ENCODE measurements around the gene ROBO1. TPM values are rescaled to one million over a fixed set of nuclear protein-coding genes. Genes with fewer than 3 reads are reported as not detected.
"Not testable (repeated sequence)": the region's sequence is repeated elsewhere in the genome, so short reads cannot be mapped to it uniquely, and the experiment has no call there.

The ROBO1 gene
- total RNA-seq, 2 experiments from 2014 or later: 1.6 to 2.1 TPM

DNA sequence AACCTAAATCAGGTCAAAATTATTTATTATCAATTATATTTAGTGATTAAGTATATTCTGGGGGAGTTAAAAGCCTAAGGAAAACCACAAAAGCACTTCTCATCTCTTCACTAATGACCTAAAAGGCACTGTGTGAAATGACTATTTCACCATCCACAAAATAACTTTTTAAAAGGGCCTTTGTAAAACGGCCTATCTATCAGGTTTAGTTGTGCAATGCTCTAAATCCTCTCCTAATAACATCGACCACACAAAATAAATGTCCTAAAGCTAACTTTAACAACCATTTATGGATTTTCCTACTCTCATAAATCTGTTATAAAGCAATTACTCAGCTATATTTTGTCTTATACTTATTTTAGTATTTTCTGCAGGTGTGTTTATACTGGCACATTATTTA, 1066.3 kb downstream of the ROBO1 start:
- CTCF ChIA-PET: no interaction called here
- POLR2A ChIA-PET: no interaction called here

DNA sequence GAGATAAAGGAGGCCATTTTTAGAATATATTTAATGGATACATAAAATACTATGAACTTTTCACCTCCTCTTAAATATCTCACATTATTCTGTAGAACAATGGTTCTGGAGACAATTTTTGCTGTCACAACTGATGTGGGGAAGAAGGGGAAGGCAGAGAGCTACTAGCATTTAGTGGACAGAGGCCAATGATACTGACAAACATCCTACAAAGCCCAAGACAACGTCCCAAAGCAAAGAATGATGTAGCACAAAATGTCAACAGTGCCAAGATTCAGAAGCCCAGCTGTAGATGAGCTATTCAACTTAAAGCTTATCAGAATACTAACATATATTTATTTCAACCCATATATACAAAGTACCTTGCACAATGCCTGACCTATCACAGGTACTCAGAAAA, 1069.4 kb downstream of the ROBO1 start:
- CTCF ChIA-PET: no interaction called here
- POLR2A ChIA-PET: no interaction called here

DNA sequence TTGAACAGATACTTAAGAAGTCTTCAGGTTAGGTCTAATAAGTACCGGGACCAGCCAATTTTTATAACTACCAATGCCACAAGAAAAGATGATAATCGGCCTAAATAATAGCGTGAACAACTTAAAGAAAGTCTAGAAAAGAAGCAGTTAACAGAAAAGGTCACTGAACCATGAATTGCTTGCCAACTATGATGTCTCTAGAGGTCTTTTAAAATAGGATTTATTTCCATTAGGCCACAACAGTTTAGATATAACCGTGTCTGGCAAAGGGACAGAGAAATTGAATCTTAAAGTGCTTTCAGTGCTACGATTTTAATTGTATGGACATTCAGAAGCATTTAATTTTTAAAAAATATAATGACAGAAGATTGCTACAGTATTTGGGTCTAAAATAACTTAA, 1070.4 kb downstream of the ROBO1 start:
- ChIA-PET POLR2A (no interaction called here), CTCF (no interaction called here)

DNA sequence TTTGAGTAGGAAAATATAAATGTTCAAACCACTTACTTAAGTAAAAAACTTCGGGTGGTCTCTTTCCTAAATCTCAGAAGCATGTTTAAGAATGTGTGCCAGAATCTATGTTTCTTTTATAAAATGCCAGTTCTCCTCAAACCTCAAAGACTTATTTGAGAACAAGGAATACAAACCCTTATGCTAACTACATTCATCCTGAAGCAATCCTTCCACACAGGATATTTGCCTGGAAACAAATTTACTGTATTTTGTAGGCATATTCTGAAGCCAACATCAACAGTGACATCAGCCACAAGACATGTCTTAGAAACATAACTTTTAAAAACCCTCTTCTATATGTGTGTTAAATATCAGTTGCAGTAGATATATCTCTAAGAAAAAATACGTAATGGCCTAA, 1077.0 kb downstream of the ROBO1 start:
- CTCF ChIA-PET: no interaction called here

DNA sequence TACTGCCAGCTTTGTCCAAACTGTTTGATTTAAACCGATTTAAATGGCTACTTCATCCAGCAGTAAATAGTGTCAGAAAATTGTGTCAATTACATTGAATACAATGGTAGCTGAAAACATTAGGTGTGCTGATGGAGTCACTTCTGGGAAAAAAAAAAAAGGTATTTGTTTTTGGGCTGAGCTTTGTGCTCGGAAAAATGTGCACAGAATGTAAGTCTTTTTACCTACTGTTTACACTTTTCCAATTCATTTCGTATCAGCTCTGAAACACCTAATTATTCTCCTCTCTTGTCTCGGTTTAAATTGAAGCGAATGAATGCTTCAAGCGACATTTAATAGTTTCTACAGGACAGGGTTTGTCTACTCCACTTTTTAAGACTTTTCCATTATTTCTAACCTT, 1078.4 kb downstream of the ROBO1 start:
- ChIA-PET POLR2A (no interaction called here), CTCF (no interaction called here)

More for the DNA sequence above, 1077.0 kb downstream of the ROBO1 start:
- POLR2A ChIA-PET: no interaction called here

DNA sequence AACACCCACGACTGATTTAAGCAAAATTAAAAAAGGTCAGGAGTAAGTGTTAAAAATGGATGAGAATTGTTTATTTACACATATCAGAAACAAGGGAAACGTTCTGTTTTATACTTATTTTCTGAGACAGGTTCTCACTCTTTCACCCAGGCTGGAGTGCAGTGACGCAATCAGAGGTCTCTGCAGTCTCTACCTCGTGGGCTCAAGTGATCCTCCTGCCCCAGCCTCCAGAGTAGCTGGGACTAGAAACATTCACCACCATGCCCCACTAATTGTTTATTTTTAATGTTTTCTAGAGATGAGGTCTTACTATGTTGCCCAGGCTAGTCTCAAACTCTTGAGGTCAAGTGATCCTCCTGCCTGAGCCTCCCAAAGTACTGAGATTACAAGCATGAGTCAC, 1080.3 kb downstream of the ROBO1 start:
- ChIA-PET POLR2A (no interaction called here), CTCF (no interaction called here)

DNA sequence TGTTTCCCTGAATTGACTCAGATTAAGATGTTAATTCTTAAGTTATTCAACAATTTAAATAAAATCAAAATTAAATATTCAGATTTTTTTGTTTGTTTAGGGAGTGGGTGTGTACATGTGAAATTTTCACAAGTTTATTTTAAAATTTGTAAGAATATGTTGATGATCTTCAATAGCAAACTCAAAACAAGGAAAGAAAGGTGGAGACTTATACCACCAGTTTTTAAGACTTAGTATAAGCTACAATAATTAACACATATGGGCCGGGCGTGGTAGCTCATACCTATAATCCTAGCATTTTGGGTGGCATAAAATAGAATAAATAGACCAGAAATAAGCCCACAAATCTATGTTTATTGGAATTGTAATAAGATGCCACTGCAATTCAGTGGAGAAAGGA, 1084.5 kb downstream of the ROBO1 start:
- ChIA-PET POLR2A (no interaction called here), CTCF (no interaction called here)

DNA sequence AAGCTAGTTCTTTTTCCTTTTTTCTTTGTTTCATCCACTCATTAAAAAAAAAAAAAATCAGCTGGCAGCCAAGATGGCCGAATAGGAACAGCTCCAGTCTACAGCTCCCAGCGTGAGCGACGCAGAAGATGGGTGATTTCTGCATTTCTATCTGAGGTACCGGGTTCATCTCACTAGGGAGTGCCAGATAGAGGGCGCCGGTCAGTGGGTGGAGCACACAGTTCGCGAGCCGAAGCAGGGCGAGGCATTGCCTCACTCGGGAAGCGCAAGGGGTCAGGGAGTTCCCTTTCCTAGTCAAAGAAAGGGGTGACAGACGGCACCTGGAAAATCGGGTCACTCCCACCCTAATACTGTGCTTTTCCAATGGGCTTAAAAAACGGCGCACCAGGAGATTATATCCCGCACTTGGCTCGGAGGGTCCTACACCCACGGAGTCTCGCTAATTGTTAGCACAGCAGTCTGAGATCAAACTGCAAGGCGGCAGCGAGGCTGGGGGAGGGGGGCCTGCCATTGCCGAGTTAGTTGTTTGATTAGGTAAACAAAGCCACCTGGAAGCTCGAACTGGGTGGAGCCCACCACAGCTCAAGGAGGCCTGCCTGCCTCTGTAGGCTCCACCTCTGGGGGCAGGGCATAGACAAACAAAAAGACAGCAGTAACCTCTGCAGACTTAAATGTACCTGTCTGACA, 1092.5 kb downstream of the ROBO1 start:
- CTCF ChIA-PET, POLR2A ChIA-PET: not testable (repeated sequence)

DNA sequence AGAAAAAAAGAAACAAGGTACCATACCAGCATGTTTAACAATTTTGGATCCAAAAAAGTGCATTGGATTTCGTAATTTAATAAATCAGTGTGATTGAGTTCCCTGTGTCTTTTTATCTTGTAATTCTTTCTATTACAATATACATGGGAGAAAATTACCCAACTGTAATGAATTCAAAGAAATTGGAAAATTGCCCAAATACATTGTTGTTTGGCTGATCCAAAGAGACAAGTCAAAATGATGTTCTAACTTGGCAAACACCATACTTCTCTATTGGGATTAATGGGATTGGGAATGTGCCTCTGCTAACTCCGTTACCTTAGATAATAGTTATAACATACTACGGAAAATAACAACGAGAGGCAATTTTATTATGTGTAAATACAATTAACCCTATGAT, 1097.1 kb downstream of the ROBO1 start:
- POLR2A ChIA-PET: no interaction called here

DNA sequence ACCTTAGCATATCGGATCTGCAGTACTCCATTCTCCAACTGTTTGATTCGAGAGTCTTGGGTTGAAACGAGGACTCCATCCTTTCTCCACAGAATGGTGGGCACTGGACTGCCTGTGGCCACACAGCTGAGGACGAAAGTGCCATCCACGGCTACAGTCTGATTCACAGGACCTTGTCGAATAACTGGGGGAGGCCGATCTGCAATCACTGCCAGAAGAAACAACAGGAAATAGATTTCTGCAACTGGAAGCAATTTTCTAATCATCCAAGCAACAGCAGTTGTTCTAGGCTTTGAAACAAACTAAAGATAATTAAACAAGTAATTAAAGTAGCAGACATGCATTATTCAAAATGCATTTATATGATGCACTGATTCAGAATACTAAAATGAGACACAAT, 1097.7 kb downstream of the ROBO1 start:
- ChIA-PET POLR2A (no interaction called here), CTCF (no interaction called here)

More for the DNA sequence above, 1097.1 kb downstream of the ROBO1 start:
- CTCF ChIA-PET: no interaction called here

DNA sequence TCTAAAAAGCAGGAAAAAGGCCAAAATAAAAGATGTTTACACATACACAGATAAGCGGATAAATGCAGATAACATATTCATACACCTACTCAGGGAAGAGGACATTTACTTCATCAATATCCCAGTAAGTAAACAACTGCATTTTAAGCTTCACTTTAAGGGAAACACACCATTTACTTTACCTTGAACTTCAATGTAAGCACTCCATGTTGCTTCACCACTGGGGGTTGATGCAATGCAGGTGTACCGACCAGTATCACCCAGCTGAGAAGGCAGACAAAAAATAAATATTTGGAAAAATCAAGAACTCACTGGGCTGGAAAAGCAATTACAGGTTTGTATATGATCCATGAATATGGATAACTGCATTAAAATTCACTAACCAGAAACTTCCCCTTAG, 1099.5 kb downstream of the ROBO1 start:
- POLR2A ChIA-PET: no interaction called here

DNA sequence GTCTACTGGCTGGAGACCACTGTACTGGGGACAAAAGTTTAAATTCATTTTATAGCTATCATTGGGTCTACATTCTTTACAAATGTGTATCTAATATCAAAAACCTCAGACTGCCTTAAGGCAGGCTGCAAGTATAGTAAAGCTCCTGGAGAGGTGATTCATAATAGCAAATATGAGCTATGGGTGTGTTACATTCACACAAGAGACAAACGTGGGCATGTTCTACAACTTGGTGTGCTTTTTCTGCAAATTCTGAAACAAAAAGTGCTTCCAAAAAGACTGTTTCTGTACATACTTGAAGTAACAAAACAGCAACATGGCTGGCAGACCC, 1101.4 kb downstream of the ROBO1 start:
- POLR2A ChIA-PET: no interaction called here
- CTCF ChIA-PET: no interaction called here

More for the DNA sequence above, 1099.5 kb downstream of the ROBO1 start:
- CTCF ChIA-PET: no interaction called here

DNA sequence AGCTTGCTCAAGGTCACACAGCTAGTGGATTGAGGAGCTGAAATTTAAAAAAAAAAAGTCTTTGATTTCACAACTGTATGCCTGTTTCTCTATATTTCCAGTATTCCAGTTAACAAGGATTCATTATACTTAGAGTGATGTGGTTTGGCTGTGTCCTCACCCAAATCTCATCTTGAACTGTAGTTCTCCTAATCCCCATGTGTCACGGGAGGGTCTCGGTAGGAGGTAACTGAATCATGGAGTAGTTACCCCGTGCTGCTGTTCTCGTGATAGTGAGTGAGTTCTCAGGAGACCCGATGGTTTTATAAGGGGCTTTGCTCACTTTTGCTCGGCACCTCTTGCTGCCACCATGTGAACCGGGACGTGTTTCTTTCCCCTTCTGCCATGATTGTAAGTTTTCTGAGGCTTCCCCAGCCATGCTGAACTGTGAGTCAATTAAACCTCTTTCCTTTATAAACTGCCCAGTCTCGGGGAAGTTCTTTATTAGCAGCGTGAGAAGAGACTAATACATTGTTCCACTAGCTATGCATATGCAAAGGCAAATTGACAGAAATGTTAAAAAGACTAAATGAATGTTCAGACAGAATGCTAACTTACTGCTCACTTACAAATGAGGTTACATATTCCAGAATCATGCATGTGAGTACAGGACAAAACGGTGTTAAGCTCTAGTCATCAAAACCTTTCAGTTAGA, 1101.9 kb downstream of the ROBO1 start:
- CTCF ChIA-PET: no interaction called here

DNA sequence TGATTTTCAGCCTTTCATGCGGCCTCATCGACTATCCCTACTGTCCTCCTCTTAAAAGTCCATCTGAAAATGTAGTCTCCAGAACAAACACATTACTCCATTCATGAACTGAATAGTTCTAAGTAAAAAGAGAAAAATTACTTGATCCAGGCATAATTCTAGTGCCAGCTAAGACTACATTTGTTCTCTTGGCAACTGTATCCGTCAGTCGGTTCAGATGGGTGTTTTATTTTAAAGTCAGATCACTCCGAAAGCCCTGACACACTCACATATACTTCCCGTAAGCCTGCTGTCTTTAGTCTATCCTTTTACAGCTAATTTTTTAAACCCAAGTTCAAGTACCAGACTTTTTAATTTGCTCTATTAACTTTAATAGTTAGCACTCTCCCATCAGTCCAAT, 1102.7 kb downstream of the ROBO1 start:
- POLR2A ChIA-PET: no interaction called here
- CTCF ChIA-PET: interaction anchor here (0.5 kb wide), 1 partner anchor 31 kb away, joined by 3 read pairs; no protein-coding TSS in a partner anchor

More for the DNA sequence above, 1101.9 kb downstream of the ROBO1 start:
- POLR2A ChIA-PET: no interaction called here

DNA sequence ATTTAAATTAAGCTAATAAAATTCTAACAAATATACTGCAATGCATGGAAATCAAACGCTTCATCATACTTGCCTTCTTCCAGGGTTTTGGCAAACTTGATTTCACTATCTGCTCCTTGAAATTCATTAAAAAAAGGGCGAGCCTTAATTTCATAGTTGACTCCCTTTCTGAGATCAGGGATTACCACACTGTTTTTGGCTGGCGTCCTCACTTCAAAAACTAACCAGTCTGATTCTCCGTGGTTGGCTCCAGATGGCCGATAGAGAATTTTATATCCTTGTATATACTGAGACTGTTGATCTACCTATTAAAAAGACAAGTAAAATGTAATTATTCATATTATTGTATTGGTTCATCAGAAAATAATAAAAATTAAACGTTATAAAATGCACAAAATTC, 1106.8 kb downstream of the ROBO1 start:
- CTCF ChIA-PET: no interaction called here
- POLR2A ChIA-PET: no interaction called here

DNA sequence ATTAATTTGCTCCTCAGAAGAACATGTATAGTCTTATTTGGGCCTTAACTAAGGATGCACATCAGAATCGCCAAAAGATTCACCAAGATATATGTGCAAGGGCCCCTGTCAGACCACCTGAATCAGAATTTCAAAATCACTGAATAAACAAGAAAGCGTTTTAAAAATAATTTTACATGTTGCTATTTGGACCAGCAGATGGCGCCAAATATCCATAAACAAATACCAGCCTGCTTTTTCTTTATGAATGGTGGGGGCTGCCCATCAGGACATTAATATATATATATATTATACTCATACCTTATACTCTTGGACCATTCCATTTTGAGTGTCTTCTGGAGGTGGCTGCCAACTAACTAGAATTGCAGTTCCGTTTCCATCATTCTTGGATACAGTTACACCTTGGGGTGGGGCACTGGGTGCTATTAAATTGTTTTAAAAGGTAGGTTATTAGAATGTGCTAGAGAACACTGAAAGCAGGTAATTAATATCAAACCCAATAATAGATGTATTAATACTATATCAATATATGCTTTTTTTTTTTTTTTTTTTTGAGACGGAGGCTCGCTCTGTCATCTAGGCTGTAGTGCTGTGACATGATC, 1108.3 kb downstream of the ROBO1 start:
- POLR2A ChIA-PET: no interaction called here
- CTCF ChIA-PET: interaction anchor here (0.6 to 0.7 kb wide), 2 partner anchors 223 to 427 kb away, joined by 3 read pairs; no protein-coding TSS in a partner anchor

DNA sequence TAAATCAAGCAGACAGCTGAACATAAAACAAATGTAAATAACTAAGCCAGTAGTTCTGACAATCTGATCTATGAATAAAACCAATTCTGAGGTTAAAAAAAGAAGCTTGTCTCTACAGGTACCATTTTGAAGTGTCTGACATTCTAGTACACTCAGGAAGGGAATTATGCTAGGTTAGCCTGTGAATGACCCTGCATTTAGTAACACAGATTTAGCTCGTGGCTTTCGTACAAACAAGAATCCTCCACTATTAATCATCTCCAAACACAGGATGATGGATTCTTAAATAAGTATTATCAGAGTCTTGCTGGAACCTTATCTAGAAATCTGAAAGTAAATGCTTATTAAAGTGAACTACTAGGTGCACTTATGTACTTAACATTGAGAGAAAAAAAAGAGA, 1120.1 kb downstream of the ROBO1 start:
- CTCF ChIA-PET: no interaction called here

DNA sequence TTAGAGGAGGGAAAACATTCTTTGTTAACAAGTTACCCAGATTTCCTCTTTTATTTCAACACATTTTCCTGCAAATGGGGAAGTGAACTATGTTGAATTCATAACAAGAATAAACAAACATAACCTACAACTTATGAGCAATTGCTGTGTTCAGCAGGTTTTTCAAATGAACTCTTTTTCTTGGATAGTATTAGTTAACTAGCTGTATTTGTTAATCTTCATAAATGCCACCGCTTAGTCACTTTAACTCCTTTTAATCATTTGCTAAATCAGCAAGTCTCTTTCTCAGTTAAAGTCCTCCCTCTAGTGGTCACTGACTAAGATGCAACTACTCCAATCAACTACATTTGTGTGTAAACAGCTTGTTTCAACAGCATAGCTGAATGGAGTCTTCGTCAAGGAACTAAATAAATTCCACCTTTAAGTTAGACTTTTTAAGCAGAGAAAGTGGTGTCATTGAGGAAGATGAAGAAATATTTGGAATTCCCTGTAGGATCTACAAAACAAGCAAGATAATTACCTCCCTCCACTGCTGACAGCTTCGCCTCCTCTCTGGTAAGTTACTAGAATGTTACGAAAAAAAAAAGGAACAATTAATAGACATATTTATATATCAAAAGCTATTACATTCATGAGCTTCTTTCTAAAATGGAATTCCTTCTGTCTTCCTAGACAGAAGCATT, 1122.0 kb downstream of the ROBO1 start:
- POLR2A ChIA-PET: no interaction called here
- CTCF ChIA-PET: no interaction called here

More for the DNA sequence above, 1120.1 kb downstream of the ROBO1 start:
- POLR2A ChIA-PET: no interaction called here

DNA sequence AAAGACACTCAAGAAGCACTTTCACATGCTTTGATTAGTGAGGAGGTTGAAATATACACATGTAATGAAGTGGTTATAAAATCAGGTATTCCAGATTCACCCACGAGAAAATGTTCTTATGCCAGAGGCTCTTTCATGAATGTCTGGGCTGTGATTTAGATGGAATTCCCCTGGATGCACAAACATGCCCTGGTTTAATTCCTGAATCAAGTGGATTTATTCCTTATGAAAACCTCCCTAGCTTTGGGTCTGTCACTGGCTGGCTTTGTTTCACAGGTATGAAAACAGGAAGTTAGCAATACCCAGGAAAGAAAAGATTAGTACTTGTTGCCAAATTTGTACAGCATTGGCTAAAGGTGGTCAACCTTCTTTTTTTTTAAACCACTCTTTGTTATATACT, 1123.0 kb downstream of the ROBO1 start:
- ChIA-PET POLR2A (no interaction called here), CTCF (no interaction called here)

DNA sequence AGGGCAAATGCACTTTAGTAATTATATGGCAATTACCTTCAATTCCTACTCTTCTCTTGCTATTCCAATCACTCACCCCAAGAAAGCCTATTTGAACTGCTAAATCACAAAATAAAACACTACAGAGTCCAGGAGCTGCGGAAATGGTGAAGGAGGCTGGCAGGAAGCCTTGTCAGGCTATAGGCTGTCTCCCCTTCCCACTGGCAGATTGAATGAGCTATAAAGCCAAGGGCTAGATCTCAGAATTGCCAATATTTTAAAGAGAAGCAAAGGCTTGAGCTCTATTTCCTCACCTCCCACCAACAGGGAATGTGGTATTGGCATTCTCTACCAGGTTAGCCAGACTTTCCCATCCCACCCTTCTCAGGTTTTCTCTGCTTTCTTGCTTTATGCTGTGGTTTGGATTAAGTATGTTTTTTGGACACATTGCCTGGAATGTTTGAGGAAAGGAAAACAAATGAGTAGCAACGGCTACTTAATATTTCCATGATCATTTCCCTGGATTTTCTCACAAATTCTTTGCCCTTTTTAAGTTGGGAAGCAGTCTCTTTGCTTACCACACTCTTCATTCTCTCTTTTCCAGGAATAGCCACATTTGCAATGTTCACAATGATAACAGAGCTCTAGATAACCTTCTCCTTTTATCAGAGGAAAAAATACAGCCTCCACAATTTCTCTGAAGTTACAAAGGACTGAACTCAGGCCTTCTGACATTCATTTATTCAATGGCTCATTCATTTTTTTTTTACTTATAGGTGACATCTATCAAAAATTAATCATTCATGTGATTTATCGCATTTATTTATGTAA, 1125.4 kb downstream of the ROBO1 start:
- ChIA-PET POLR2A (no interaction called here), CTCF (interaction anchor here (0.8 kb wide), 1 partner anchor 27 kb away, joined by 3 read pairs; no protein-coding TSS in a partner anchor)
